Fibroblast of pulmonary artery (primary cell): ENCODE results near the gene ARPC2.

Experiments used
- DNase-seq: peaks from one replicate; pipeline ENCODE4 v3.0.0-alpha.2; 2010; ENCODE audit warnings: low read depth
- H3K4me3 ChIP-seq: replicated peaks from 2 replicates; pipeline ENCODE4 v1.5.1; 2011; ENCODE audit warnings: low read depth, mild to moderate bottlenecking, control low read depth, low read length, moderate library complexity
- CTCF ChIP-seq: IDR thresholded peaks from 2 replicates; pipeline ENCODE4 v1.5.1; 2011; ENCODE audit warnings: mild to moderate bottlenecking, control low read depth, low read length, inconsistent platforms; ENCODE audit errors: missing control alignments

ARPC2 gene

DNA sequence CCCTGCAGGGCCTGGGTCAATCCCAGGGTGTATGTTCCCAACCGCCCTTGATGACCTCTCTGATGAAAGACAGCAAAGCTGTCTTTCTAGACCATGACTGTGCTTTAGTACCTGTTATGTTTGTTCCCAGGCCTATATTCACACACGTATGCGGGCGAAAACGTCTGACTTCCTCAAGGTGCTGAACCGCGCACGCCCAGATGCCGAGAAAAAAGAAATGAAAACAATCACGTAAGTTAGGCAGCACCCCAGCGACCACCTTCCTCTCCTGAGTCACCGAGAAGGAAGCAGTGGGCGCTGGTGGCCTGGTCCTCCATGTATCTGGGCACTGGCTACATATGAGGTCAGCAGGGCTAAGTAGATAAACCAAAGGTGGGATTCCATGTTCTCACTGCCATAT, 32.7 kb downstream of the ARPC2 start:
- DNase-seq = no peak
- TF ChIP-seq CTCF = no peak
- no peak overlapping the region for H3K4me3 ChIP-seq

DNA sequence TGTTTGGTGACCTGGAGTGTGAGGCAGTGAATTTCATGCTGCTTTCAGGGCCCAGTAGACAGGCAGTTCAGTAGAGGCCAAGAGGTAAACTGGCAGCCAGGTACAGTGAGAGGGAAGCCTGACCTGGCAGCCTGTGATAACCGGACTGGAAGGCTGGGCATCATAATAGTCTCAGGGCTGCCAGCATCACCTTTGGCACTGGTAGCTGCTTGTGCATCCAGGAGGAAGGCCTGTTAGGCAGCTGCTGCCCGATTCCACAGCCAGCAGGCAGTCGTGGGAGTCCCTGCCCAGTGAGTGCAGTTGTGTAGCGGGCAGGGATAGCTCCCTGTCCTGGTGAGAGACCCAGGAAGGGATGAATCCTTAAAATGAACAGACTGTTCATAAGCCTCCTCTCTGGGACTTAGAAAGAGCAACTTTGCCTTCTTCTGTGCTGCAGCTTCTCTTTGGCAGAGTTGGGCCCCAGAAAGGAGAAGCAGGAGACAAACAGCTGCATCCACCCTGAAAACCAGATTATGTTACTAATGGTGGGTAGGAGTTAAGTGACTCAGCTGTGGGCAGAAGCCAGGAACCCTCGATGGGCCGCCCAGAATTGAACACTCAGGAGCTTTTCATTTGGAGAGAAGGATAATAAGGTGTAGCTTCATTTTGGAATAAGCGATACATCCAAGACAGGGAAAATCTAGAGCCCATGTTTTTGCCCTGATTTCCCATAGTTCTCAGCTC, 35.7 kb downstream of the ARPC2 start:
- TF ChIP-seq CTCF = no peak
- H3K4me3 ChIP-seq = no peak overlapping the region
- no peak for DNase-seq

DNA sequence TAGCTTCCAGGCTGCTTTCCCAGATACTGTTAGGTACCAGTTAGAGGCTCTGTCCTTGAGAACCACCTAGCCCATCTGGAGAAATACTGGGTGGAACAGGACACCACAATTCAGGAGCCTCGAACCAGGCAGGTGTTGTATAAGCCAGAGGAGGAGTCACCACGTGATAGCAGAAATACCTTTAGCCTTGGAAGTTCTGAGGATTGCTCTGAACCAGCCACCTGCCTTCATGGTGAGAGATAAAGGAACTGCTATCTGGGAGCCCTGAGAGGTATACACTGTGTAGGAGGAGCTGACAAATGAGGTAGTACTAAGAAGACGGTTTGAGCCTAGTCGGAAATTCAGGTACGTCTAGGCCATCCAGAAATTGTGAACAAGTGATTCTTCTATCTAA, 36.2 kb downstream of the ARPC2 start:
- H3K4me3 ChIP-seq = no peak overlapping the region
- DNase-seq = no peak
- no peak for TF ChIP-seq CTCF

DNA sequence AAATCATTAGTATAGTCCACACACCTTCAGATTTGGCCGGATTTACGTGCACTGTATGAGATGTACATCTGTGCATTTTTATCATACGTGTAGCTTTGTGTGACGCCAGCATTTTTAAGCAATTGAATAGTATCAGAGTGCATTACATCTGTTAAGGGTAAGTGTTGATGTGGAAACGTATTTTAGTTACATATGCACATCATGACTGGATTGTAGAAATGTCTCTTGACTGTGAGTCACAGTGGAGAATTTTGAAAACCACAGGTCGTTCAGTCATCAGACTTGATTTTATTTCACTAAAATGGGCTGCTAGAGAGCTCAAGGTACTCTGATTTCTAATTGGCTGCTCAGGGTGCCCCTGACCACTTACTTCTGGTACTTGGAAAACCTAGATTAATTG, 38.5 kb downstream of the ARPC2 start:
- no peak for TF ChIP-seq CTCF
- H3K4me3 ChIP-seq = no peak overlapping the region
- DNase-seq = peak; percentile 28

DNA sequence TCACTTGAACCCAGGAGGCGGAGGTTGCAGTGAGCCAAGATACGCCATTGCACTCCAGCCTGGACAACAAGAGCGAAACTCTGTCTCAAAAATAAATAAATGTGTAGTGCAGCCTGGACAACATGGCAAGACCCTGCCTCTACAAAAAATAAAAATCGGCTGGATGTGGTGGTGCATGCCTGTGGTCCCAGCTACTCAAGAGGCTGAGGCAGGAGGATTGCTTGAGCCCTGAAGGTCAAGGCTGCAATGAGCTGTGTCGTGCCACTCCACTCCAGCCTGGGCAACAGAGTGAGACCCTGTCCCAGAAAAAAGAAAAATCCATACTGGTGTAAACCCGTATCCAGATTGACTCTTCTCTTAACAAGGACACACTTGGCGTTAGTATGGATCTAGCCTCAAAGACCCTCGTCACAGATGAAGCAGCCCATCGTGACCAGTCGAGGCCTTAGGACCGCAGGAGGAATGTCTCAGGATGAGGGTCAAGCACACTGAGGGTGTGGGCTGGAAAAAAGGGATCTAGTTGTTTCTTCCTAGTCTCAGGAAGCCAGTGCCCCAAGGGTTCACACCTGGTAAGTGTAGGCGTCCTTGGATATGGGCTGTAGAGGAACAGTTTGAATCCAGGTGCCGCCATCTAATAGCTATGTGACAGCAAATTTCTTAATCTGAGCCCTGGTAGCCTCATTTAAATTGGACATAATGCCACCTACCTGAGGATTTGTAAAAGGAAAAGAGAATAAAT, 39.8 kb downstream of the ARPC2 start:
- no peak overlapping the region for H3K4me3 ChIP-seq
- TF ChIP-seq CTCF = no peak
- no peak for DNase-seq

DNA sequence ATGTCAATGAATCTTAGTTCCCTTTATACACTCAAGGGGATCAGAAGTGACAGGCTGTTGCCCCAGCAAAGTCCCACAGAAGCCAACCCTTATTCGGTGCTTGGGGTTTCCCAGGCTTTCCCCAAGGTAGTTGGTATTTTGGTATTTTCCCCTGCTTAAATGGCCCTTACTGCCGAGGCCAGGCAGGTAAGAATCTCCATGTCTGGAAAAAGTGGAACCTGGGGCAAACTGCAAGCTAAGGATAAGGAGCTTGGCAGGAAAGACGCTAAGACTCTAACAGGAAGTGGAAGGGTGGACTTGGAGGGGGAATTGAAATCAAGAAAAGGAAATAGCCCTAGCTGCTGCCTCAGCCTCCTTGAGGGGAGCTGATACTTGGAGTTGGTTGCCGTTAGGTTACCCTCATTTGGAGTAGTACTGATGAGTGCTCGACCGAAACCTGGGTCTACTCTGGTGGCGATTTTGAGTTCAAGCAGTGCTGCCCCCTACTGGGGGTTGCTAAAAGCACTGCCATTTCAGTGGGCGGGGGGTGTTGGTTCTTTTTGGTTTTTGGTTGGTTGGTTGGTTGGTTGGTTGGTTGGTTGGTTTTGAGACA, 40.5 kb downstream of the ARPC2 start:
- TF ChIP-seq CTCF = peak; percentile 62
- no peak overlapping the region for H3K4me3 ChIP-seq
- DNase-seq = peak; percentile 36
